ENCODE data around the gene AUTS2.

AUTS2 gene

DNA sequence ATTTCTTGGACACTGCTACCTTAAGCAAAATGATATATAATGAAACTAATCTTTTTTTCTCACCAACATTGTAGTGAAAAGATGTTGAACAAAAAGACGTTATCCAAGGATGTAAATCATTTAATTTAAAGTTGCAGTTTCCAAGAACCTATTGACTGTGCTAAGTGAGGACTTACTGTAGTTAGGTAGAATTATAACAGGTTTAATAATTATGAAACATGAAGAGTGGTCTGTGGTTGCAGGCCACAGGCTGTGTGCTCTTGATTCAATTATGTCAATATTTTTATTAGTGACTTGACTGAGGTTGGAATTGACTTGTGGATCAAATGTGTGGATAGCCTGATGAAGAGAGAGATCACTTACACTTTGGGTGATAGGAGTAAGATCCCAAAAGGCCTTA lies 478.1 kb downstream of the AUTS2 start:
- DNase-seq (ENCODE audit: insufficient read length, low spot score) (no peak), FAIRE-seq (no peak)

DNA sequence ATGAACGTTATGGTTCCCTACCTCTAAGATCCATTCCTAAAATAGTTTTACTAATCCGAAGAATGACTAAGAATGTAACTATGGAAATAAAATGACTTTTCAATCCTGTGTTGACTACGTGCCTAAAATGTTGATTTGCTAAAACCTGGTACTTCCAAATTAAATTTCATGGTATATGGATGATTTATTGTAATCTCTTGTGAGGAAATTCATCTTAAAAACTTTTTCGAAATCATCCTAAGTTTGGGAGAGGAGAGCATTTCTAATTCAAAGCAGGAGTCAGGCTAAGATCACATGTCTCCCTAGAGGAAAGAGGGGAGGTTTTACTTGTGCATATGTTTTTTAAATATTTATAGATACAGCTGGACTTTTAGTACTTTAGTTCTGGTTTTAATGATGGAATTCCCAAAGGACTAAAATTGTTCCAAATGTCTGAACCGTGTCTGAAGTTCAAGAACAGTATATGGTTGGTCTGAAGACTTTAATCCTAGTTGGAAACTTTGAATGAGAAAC lies 483.9 kb downstream of the AUTS2 start:
- FAIRE-seq: no peak
- DNase-seq (ENCODE audit: insufficient read length, low spot score): no peak

GRCh38 chr7:70091362-70091761 lies 493.1 kb downstream of the AUTS2 start:
- DNase-seq (ENCODE audit: insufficient read length, low spot score) (no peak), FAIRE-seq (no peak)

GRCh38 chr7:70092314-70093204 lies 494.3 kb downstream of the AUTS2 start:
- DNase-seq (ENCODE audit: insufficient read length, low spot score) (no peak), FAIRE-seq (no peak)

DNA sequence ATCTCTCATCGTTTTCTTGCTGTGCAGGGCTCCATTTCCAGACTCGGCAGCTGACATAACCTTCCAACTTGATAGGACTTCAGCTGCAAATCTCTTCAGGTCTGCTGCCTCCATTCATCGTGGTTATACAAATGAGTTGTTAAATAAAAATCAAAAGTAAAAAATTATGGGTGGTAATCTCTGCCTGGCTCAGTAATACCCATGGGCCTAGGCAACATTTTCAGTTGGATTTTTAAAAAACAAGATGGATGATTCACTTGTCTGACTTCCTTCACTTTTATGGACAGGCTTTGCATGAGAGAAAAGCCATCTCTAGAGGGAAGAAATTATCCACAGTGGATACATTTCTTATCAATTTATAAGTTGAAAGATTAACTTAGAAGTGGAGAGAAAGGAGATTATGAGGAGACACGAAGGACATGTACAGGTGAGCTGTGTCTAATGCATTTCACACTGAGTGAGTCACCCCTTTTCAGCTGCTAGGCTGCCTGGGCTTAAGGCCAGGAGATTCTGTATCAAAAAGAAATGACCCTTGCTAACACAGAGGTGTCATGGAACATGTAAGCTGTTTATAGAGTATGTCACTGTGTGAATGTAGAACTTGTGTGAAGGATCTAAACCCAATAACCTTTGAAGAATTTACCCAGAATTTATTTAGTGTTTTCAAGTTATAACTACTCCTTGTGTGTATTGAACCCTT lies 495.1 kb downstream of the AUTS2 start:
- FAIRE-seq: no peak
- no peak for DNase-seq (ENCODE audit: insufficient read length, low spot score)

DNA sequence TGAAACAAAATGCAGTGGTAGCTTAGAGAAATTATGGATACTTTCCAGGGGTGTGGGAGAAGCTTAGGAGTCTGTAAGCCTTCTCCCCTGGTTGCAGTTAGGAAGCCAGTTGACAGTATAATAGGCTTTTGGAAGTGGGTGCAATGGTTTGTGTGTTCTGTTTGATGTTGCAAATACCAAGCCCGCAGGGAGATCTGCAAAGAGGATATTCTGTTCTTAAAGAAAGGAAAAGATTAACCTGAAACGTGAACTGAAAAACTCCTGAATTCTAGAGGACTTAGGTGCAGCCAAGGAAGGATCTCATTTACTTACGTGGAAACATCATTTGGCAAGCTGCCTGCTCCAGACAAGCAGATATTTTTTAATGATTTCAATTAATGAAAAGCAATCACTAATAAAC lies 496.6 kb downstream of the AUTS2 start:
- no peak for FAIRE-seq
- no peak for DNase-seq (ENCODE audit: insufficient read length, low spot score)

- DNase-seq (ENCODE audit: insufficient read length, low spot score) (no peak), FAIRE-seq (no peak)
Observed at GRCh38 chr7:70097645-70098044, 499.4 kb downstream of the AUTS2 start.

- DNase-seq (ENCODE audit: insufficient read length, low spot score) (no peak), FAIRE-seq (no peak)
Observed at GRCh38 chr7:70098133-70098561, 499.9 kb downstream of the AUTS2 start.

DNA sequence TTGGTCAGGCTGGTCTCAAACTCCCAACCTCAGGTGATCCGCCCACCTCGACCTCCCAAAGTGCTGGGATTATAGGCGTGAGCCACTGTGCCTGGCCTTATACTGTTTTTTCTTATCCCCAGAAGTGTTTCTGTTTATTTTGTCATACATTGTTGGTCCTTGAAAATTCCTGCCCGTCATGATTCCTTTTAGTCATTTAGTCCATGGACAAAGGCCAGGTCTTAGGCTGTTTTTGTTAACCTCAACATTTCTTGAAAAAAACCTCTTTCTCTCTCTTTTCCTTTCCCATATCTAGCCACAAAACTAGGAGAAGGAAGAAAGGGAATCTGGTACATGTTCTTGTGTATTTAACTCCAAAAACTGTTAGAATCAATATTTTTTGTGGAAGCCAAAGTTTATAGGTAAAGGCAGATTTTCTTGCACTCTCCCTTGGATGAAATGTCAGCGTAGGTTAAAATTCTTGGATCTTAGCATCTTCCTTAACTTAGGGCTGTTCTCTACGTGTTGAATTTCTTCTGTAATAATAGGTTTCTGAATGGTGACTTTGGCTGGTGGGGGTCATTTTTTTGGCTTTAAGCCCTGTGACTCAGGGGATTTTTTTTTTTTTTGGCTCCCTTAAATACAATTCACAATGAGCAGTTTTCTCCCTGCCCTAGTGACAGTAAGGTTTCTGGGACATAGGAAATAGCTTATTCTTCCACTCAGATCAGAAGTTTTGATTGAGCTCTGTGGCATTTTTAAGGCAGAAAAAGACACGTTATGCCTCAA lies 500.8 kb downstream of the AUTS2 start:
- FAIRE-seq (no peak), DNase-seq (ENCODE audit: insufficient read length, low spot score) (no peak)

DNA sequence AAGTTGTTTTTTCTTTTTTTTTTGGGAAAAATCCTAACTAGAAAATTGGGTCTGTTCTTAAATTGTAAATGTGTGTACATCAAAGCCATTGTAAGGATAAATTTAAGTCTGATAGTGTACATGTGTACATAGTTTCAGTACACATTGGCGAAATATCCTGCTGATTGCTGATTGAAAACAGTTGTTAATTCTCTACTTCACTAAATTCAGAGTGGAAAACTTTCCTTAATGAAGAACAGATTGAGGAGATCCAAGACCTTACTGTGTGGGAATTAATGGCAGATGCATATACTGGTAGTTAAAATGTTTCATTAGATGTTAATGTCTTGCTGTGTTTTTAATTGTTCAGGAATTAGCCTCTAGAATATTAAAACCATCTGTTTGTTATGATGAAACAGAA lies 506.0 kb downstream of the AUTS2 start:
- FAIRE-seq (no peak), DNase-seq (ENCODE audit: insufficient read length, low spot score) (no peak)

DNA sequence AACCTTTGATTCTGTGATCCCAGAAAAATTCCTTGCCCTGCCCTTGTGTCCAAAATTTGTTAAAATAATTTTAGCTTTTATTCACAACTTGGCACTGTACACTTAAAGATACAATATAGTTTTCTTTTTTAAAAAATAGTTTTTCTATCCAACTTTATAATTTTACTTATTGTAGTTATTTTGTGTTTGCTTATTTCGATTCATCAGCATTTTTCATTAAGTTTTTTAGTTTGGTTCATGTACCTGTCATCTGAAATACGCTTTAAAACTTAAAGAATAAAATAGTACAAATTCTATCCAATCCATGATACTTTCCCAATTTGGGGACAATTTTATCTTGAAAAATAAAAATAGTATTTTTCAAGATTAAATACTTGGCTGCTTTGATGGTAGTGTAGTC lies 514.8 kb downstream of the AUTS2 start:
- DNase-seq (ENCODE audit: insufficient read length, low spot score): no peak
- FAIRE-seq: no peak

DNA sequence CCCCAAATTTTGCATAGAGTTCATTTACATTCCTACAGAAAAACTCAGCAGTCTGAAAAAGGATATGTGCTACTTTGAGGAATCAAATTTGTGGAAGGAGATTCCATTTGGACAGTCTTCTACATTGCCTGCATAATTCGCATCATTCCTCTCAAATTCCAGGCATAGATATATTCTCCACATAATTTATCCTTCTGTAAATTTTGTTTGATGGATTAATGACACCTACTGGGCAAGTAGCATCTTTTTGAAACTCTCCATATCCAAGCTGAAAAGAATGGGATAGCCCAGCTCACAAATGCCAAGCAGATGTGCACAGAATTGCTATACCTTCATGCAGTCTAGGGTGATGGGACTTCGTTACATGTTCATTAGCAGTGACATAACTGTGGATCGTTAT lies 515.3 kb downstream of the AUTS2 start:
- no peak for FAIRE-seq
- DNase-seq (ENCODE audit: insufficient read length, low spot score): no peak

- no peak for DNase-seq (ENCODE audit: insufficient read length, low spot score)
- FAIRE-seq: no peak
Observed at GRCh38 chr7:70114806-70115205, 516.5 kb downstream of the AUTS2 start.

DNA sequence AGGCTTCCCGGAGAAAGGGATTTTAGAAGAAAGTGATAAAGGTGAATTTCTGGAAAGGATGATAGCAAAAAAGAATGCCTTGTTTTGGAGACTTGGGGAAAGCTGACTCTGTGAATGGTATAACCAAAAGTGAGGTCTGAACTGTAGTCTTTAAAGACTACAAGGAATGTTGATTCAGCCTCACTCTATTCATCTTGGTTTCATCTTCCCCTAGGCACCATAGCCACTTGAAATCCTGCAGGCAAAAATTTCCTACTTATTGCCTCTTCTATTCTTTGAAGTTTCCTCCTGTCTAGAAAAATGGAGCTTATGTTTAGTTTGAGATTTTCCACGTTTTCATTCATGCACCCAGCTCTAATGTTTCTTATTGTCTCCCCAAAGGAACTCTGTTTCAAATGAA lies 518.0 kb downstream of the AUTS2 start:
- FAIRE-seq: no peak

DNA sequence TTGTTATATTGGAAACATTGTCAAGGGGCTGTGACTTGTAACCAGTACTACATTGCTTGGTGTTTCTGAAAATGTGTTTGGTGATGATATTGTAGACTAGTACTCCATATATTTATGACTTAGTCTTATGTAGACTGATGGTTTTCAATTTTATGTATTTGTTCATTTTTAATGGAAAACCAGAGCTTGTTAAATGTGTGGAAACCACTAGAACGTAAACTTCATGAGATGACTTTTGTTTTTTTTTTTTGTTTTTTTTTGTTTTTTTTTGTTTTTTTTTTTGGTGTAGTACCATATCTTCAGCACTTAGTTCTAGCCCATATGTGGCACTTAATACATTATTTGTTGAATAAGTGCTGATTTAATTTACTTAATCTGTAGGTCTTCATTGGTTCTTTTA lies 518.6 kb downstream of the AUTS2 start:
- FAIRE-seq: no peak
- DNase-seq (ENCODE audit: insufficient read length, low spot score): no peak

More for the DNA sequence above, 518.0 kb downstream of the AUTS2 start:
- DNase-seq (ENCODE audit: insufficient read length, low spot score): no peak

GRCh38 chr7:70120851-70121250 lies 522.6 kb downstream of the AUTS2 start:
- DNase-seq (ENCODE audit: insufficient read length, low spot score): no peak

DNA sequence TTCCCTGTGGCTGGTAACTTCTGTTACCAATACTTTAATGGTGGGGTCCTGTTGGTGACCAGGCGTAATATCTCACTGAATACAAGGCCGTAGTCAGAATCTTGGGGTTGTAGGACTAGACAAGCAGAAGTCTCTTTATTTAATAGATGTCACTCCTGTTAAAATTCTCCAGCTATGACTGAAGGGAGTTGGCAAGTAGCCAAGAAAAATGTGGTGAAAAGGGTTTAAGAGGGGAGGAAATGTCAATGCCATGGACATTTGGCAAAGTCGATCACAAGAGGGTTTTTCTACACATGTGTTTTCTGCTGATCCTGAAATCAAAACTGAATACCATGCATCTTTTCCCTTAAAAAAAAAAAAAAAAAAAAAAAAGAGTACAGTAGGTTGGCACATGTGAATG lies 533.5 kb downstream of the AUTS2 start:
- FAIRE-seq: no peak

More at GRCh38 chr7:70120851-70121250, 522.6 kb downstream of the AUTS2 start:
- no peak for FAIRE-seq

GRCh38 chr7:70132226-70132851 lies 534.1 kb downstream of the AUTS2 start:
- FAIRE-seq: no peak
- no peak for DNase-seq (ENCODE audit: insufficient read length, low spot score)

More for the DNA sequence above, 533.5 kb downstream of the AUTS2 start:
- no peak for DNase-seq (ENCODE audit: insufficient read length, low spot score)

GRCh38 chr7:70132852-70133690 lies 534.8 kb downstream of the AUTS2 start:
- no peak for FAIRE-seq

More at GRCh38 chr7:70132852-70133690, 534.8 kb downstream of the AUTS2 start:
- no peak for DNase-seq (ENCODE audit: insufficient read length, low spot score)

All from GM19239 (cell line).